Stimulated activated CD4-positive, alpha-beta T cell treated with anti-CD3 and anti-CD28 coated beads, Interleukin-12 subunit alpha, Interleukin-12 subunit beta, amount 100 ng/mL, for 24 hours (primary cell): ENCODE measurements around the gene PCDHGA7.
"Not testable (repeated sequence)": the region's sequence is repeated elsewhere in the genome, so short reads cannot be mapped to it uniquely, and the experiment has no call there.

Experiments
- DNase-seq, 2 experiments: peaks; one replicate each; pipeline ENCODE4 v3.0.0-alpha.2; 2020; ENCODE audit warnings: low read depth in 2 of 2

Gene PCDHGA7

GRCh38 chr5:141366016-141366896 is 16.3 kb upstream of the PCDHGA7 start:
- DNase-seq, result no peak

GRCh38 chr5:141369994-141370848 is 12.3 kb upstream of the PCDHGA7 start, which contains the start of gene PCDHGB3:
Gene PCDHGB3 (plus strand): TSS chr5:141370242. CDS start chr5:141370395, 153 bp downstream.
- no peak for DNase-seq

GRCh38 chr5:141371572-141372475 is 10.7 kb upstream of the PCDHGA7 start:
- DNase-seq, result no peak

- DNase-seq, result no peak
These were observed 8.7 kb upstream of the PCDHGA7 start, which contains the start of gene PCDHGA6 for GRCh38 chr5:141373673-141374317. Gene PCDHGA6 (plus strand): TSS chr5:141373891. CDS start chr5:141374084, 193 bp downstream.

- DNase-seq, result no peak
These were observed 7.9 kb upstream of the PCDHGA7 start for GRCh38 chr5:141374627-141375026.

- DNase-seq, result not testable (repeated sequence)
These were observed 6.9 kb upstream of the PCDHGA7 start for GRCh38 chr5:141375444-141376155.

- DNase-seq, result no peak
These were observed 803 bp downstream of the PCDHGA7 start for GRCh38 chr5:141383345-141383744.

- DNase-seq, result no peak
These were observed 2.1 kb downstream of the PCDHGA7 start for GRCh38 chr5:141384471-141385267.

- DNase-seq, result not testable (repeated sequence)
These were observed 5.2 kb downstream of the PCDHGA7 start, which contains the start of gene PCDHGB4 for GRCh38 chr5:141387557-141388311. Gene PCDHGB4 (plus strand): TSS chr5:141387698. CDS start chr5:141387885, 187 bp downstream.

- no peak for DNase-seq
These were observed 6.1 kb downstream of the PCDHGA7 start for GRCh38 chr5:141388661-141389060.

- no peak for DNase-seq
These were observed 6.9 kb downstream of the PCDHGA7 start for GRCh38 chr5:141389153-141390042.

- DNase-seq, result no peak
These were observed 10.1 kb downstream of the PCDHGA7 start, which contains the start of gene PCDHGA8 for GRCh38 chr5:141392429-141393198. Gene PCDHGA8 (plus strand): TSS chr5:141392633. CDS start chr5:141392814, 181 bp downstream.

- no peak for DNase-seq
These were observed 10.7 kb downstream of the PCDHGA7 start for GRCh38 chr5:141393267-141393666.

- DNase-seq, result not testable (repeated sequence)
These were observed 12.1 kb downstream of the PCDHGA7 start for GRCh38 chr5:141394401-141395187.

GRCh38 chr5:141397756-141398551 is 15.4 kb downstream of the PCDHGA7 start, which contains the start of gene PCDHGB5:
Gene PCDHGB5 (plus strand): TSS chr5:141397947. CDS start chr5:141398128, 181 bp downstream.
- DNase-seq, result not testable (repeated sequence)
